ENCODE data around the gene OR4M1. TPM values are rescaled to one million over a fixed set of nuclear protein-coding genes. Genes with fewer than 3 reads are reported as not detected.
"Not testable (repeated sequence)": the region's sequence is repeated elsewhere in the genome, so short reads cannot be mapped to it uniquely, and the experiment has no call there.

The OR4M1 gene
- total RNA-seq, 2 donors from 2014 or later: not detected

DNA sequence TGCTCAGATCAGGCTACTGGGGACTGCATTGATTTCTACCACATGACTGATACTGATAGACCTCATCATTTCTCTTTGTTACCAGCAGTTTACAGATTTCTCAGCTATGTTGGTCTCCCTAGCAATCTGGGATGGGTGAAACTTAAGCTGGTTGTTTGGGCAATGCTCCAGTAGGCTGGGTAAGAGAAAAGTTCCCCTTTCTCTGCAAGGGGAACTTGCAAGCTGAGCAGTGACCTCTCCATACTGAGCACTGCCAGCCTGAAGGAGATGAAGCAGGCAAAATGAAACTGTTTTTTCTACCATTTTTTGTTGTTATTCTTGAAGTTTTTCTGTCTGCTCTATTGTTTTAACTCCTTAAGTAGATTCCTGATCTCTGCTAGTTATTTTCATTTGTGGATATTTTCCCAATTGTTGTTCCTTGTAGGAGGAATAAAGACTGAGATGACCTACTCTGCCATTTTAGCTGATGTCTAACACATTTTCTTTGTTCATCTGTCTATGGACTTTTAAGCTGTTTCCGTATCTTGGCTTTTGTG lies 1.3 kb upstream of the OR4M1 start:
- Histone ChIP-seq H3K4me1 (no peaks in the 10 kb centered on the region), H3K9me3 (no peaks in the 10 kb centered on the region), H3K27ac (no peak overlapping the region), H3K36me3 (no peaks in the 10 kb centered on the region), H3K27me3 (no peaks in the 10 kb centered on the region), H3K4me3 (no peak overlapping the region)
- DNase-seq (ENCODE audit: low spot score): no peak
- TF ChIP-seq, protein P1, sequence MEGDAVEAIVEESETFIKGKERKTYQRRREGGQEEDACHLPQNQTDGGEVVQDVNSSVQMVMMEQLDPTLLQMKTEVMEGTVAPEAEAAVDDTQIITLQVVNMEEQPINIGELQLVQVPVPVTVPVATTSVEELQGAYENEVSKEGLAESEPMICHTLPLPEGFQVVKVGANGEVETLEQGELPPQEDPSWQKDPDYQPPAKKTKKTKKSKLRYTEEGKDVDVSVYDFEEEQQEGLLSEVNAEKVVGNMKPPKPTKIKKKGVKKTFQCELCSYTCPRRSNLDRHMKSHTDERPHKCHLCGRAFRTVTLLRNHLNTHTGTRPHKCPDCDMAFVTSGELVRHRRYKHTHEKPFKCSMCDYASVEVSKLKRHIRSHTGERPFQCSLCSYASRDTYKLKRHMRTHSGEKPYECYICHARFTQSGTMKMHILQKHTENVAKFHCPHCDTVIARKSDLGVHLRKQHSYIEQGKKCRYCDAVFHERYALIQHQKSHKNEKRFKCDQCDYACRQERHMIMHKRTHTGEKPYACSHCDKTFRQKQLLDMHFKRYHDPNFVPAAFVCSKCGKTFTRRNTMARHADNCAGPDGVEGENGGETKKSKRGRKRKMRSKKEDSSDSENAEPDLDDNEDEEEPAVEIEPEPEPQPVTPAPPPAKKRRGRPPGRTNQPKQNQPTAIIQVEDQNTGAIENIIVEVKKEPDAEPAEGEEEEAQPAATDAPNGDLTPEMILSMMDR (IDR thresholded peaks at IDR 0.05): no peak

DNA sequence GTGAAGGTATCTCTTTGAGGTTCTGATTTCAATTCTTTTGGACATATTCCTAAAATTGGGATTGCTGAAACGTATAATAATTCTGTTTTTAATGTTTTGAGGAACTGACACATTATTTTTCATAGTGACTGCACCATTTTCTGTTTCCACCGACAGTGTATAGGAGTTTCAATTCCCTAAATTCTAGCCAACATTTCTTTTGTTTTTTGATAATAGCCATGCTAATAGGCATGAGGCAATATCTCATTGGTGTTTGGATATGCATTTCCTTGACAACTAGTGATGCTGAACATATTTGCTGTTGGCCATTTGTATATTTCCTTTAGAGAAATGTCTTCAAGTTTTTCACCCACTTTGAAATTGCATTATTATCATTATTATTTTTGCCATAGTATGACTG lies 850 bp upstream of the OR4M1 start:
- not testable (repeated sequence) for H3K9me3 ChIP-seq; H3K27ac ChIP-seq; H3K36me3 ChIP-seq; H3K4me1 ChIP-seq; H3K4me3 ChIP-seq; H3K27me3 ChIP-seq; DNase-seq (ENCODE audit: low spot score)

DNA sequence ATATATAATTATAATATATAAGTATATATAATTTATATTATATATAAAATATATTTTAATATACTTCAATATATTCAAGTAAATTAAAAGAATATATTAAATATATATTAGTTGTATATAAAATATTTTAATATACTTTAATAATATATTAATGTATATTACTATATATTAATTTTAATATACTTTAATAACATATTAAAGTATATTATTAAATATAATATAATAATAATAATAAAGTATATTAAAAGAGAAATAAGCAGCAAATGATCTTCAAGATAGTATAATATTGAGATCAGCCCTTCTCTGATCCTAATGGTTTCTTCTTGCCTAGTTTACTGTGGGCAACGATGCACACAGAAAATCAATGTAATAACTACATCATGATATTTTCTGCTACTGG lies 2.3 kb downstream of the OR4M1 start:
- no peaks in the 10 kb centered on the region for H3K4me1 ChIP-seq
- TF ChIP-seq, protein P1 (IDR thresholded peaks at IDR 0.05): no peak

DNA sequence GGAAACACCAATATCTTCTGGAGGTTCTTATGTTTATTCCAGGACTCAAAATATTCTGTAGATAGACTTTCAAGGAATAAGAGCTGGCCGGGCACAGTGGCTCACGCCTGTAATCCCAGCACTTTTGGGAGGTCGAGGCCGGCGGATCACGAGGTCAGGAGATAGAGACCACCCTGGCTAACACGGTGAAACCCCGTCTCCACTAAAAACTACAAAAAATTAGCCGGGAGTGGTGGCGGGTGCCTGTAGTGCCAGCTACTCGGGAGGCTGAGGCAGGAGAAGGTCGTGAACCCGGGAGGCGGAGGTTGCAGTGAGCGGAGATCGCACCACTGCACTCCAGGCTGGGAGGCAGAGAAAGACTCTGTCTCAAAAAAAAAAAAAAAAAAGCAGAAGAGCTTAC lies 12.5 kb downstream of the OR4M1 start:
- H3K27ac ChIP-seq; H3K4me1 ChIP-seq; DNase-seq (ENCODE audit: low spot score); H3K27me3 ChIP-seq; H3K36me3 ChIP-seq; H3K4me3 ChIP-seq; H3K9me3 ChIP-seq: not testable (repeated sequence)

More for the DNA sequence above, 2.3 kb downstream of the OR4M1 start:
- no peak overlapping the region for H3K27ac ChIP-seq
- no peaks in the 10 kb centered on the region for H3K36me3 ChIP-seq
- H3K9me3 ChIP-seq: no peaks in the 10 kb centered on the region
- no peak for DNase-seq (ENCODE audit: low spot score)
- H3K4me3 ChIP-seq: no peak overlapping the region
- H3K27me3 ChIP-seq: no peaks in the 10 kb centered on the region

- H3K27ac ChIP-seq; H3K27me3 ChIP-seq; H3K9me3 ChIP-seq; H3K4me1 ChIP-seq; H3K36me3 ChIP-seq; DNase-seq (ENCODE audit: low spot score); H3K4me3 ChIP-seq: not testable (repeated sequence)
These were observed 14.0 kb downstream of the OR4M1 start for GRCh38 chr14:19787318-19787717.

DNA sequence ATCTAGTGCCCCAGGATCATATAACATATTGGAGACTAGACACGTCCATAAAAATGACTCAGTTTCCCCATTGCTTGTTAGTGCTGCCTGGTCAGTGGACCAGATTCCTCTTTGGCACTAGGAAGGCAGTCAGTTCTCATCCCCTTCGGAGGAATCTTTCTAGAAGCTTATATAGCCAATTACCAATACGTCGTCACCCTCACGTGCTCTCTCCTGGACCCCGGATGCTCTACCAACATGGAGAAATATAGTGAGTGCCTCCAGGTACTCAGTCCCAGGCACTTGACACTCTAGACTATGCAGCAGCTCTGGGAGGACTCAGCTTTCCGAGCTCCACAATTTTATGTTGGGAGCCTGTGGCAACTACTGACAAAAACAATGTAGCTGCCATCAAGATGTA lies 14.8 kb downstream of the OR4M1 start:
- not testable (repeated sequence) for H3K36me3 ChIP-seq; H3K4me3 ChIP-seq; H3K9me3 ChIP-seq; H3K4me1 ChIP-seq; DNase-seq (ENCODE audit: low spot score); H3K27ac ChIP-seq; H3K27me3 ChIP-seq

DNA sequence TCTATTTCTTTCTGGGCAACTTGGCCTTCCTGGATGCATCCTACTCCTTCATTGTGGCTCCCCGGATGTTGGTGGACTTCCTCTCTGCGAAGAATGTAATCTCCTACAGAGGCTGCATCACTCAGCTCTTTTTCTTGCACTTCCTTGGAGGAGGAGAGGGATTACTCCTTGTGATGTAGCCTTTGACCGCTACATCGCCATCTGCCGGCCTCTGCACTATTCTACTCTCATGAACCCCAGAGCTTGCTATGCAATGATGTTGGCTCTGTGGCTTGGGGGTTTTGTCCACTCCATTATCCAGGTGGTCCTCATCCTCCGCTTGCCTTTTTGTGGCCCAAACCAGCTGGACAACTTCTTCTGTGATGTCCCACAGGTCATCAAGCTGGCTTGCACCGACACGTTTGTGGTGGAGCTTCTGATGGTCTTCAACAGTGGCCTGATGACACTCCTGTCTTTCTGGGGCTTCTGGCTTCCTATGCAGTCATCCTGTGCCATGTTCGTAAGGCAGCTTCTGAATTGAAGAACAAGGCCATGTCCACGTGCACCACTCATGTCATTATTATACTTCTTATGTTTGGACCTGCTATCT lies 23.3 kb downstream of the OR4M1 start:
- DNase-seq (ENCODE audit: low spot score); H3K9me3 ChIP-seq; H3K4me1 ChIP-seq; H3K36me3 ChIP-seq; H3K27ac ChIP-seq; H3K4me3 ChIP-seq; H3K27me3 ChIP-seq: not testable (repeated sequence)

DNA sequence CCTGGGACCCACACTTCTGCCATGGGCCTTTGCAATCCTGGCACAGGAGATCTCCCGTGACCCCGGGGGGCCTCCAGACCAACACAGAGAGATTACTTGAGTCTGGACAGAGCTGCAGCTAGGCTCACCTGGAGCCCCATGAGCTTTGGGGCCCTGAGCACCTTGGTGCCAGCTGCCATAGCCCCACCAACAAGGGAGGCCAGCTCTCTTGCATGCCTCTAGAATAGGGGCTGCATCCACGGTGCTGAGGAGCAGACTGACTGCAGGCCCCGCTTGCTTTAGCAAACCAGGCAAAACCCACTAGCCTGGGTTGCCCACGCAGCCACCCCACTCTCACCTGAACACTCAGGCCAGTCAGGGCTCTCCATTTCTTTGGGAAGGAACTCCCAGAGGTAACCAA lies 26.6 kb downstream of the OR4M1 start:
- no peak overlapping the region for H3K27ac ChIP-seq
- H3K4me3 ChIP-seq: no peak overlapping the region
- TF ChIP-seq, protein P1 (IDR thresholded peaks at IDR 0.05): no peak
- H3K9me3 ChIP-seq: no peaks in the 10 kb centered on the region
- no peaks in the 10 kb centered on the region for H3K36me3 ChIP-seq
- H3K27me3 ChIP-seq: no peaks in the 10 kb centered on the region
- H3K4me1 ChIP-seq: no peaks in the 10 kb centered on the region
- DNase-seq (ENCODE audit: low spot score): no peak

Data from right atrium auricular region (tissue), 2 donors.